ENCODE data around the gene SSNA1. TPM values are rescaled to one million over a fixed set of nuclear protein-coding genes. Genes with fewer than 3 reads are reported as not detected.

SSNA1 gene
- total RNA-seq (10 to 100 TPM; 39.4 to 48.3 TPM), total RNA-seq (22.8 to 53.5 reads per million in 2 donors)

GRCh38 chr9:137188490-137189296, at the start of gene SSNA1, which contains the start of gene ANAPC2:
SSNA1 (plus strand) TSS chr9:137188676; CDS start chr9:137188727, 51 bp downstream.
ANAPC2 (minus strand) TSS chr9:137188560; CDS start chr9:137188532, 28 bp downstream.
- H3K9me3 ChIP-seq (ENCODE audit: control insufficient read depth, low read length, poor library complexity, severe bottlenecking) = no peaks in the 10 kb centered on the region
- no peaks in the 10 kb centered on the region for H3K36me3 Mint-ChIP-seq (ENCODE audit: low read depth)
- H3K4me3 Mint-ChIP-seq = peak within 1 kb of the TSS; percentile 94
- peaks cover 26% of the 10 kb centered on the region for H3K4me1 Mint-ChIP-seq
- DNase-seq = peak; percentile 86 to 95 (median 92)
- peak; percentile 81 for ATAC-seq
- H3K27me3 Mint-ChIP-seq = no peaks in the 10 kb centered on the region
- peak within 1 kb of the TSS; percentile 89 for H3K27ac Mint-ChIP-seq

GRCh38 chr9:137138722-137139467, 49.6 kb upstream of the SSNA1 start, which contains the start of gene GRIN1:
GRIN1 (plus strand) TSS chr9:137139154; CDS start chr9:137139487, 333 bp downstream.
- peaks cover 4% of the 10 kb centered on the region for H3K4me1 Mint-ChIP-seq
- H3K36me3 Mint-ChIP-seq (ENCODE audit: low read depth) = peaks cover 8% of the 10 kb centered on the region
- DNase-seq (no peak), ATAC-seq (peak; percentile 74)
- peak within 1 kb of the TSS; percentile 45 for H3K4me3 Mint-ChIP-seq
- peaks cover 64% of the 10 kb centered on the region for H3K27me3 Mint-ChIP-seq
- peaks cover 2% of the 10 kb centered on the region for H3K9me3 ChIP-seq (ENCODE audit: control insufficient read depth, low read length, poor library complexity, severe bottlenecking)
- no peak within 1 kb of the TSS for H3K27ac Mint-ChIP-seq

- H3K4me1 Mint-ChIP-seq = peaks cover 4% of the 10 kb centered on the region
- DNase-seq (no peak), ATAC-seq (no peak)
- no peak overlapping the region for H3K27ac Mint-ChIP-seq
- H3K27me3 Mint-ChIP-seq = peaks cover 65% of the 10 kb centered on the region
- peaks cover 8% of the 10 kb centered on the region for H3K36me3 Mint-ChIP-seq (ENCODE audit: low read depth)
- peaks cover 2% of the 10 kb centered on the region for H3K9me3 ChIP-seq (ENCODE audit: control insufficient read depth, low read length, poor library complexity, severe bottlenecking)
- peak overlapping the region; percentile 45 for H3K4me3 Mint-ChIP-seq
Observed at GRCh38 chr9:137139468-137140150, 48.9 kb upstream of the SSNA1 start.

GRCh38 chr9:137140151-137141012, 48.1 kb upstream of the SSNA1 start:
- no peak for ATAC-seq
- H3K9me3 ChIP-seq (ENCODE audit: control insufficient read depth, low read length, poor library complexity, severe bottlenecking) = peaks cover 2% of the 10 kb centered on the region
- DNase-seq = no peak
- peaks cover 63% of the 10 kb centered on the region for H3K27me3 Mint-ChIP-seq
- H3K4me1 Mint-ChIP-seq = peaks cover 4% of the 10 kb centered on the region
- peaks cover 8% of the 10 kb centered on the region for H3K36me3 Mint-ChIP-seq (ENCODE audit: low read depth)
- H3K27ac Mint-ChIP-seq = no peak overlapping the region
- no peak overlapping the region for H3K4me3 Mint-ChIP-seq

GRCh38 chr9:137141050-137141810, 47.2 kb upstream of the SSNA1 start:
- no peak for DNase-seq
- Mint-ChIP-seq H3K36me3 (ENCODE audit: low read depth) (peaks cover 6% of the 10 kb centered on the region), H3K27me3 (peaks cover 55% of the 10 kb centered on the region), H3K27ac (no peak overlapping the region), H3K4me1 (peaks cover 4% of the 10 kb centered on the region), H3K4me3 (no peak overlapping the region)
- peaks cover 2% of the 10 kb centered on the region for H3K9me3 ChIP-seq (ENCODE audit: control insufficient read depth, low read length, poor library complexity, severe bottlenecking)
- ATAC-seq = no peak

- H3K27ac Mint-ChIP-seq = no peak overlapping the region
- H3K4me3 Mint-ChIP-seq = peak overlapping the region; percentile 45
- H3K9me3 ChIP-seq (ENCODE audit: control insufficient read depth, low read length, poor library complexity, severe bottlenecking) = peaks cover 2% of the 10 kb centered on the region
- peaks cover 53% of the 10 kb centered on the region for H3K27me3 Mint-ChIP-seq
- H3K36me3 Mint-ChIP-seq (ENCODE audit: low read depth) = peaks cover 6% of the 10 kb centered on the region
- DNase-seq (no peak), ATAC-seq (no peak)
- H3K4me1 Mint-ChIP-seq = peaks cover 4% of the 10 kb centered on the region
Observed at GRCh38 chr9:137141976-137142936, 46.2 kb upstream of the SSNA1 start.

GRCh38 chr9:137143459-137143858, 45.0 kb upstream of the SSNA1 start:
- ATAC-seq = no peak
- H3K4me3 Mint-ChIP-seq = no peak overlapping the region

GRCh38 chr9:137145731-137146526, 42.5 kb upstream of the SSNA1 start:
- Mint-ChIP-seq H3K27ac (no peak overlapping the region), H3K36me3 (ENCODE audit: low read depth) (peaks cover 6% of the 10 kb centered on the region), H3K4me1 (peaks cover 4% of the 10 kb centered on the region), H3K4me3 (no peak overlapping the region), H3K27me3 (peaks cover 31% of the 10 kb centered on the region)
- DNase-seq (no peak), ATAC-seq (no peak)
- no peaks in the 10 kb centered on the region for H3K9me3 ChIP-seq (ENCODE audit: control insufficient read depth, low read length, poor library complexity, severe bottlenecking)

More at GRCh38 chr9:137143459-137143858, 45.0 kb upstream of the SSNA1 start:
- Mint-ChIP-seq H3K36me3 (ENCODE audit: low read depth) (peaks cover 6% of the 10 kb centered on the region), H3K27me3 (peaks cover 47% of the 10 kb centered on the region), H3K4me1 (peaks cover 4% of the 10 kb centered on the region), H3K27ac (no peak overlapping the region)
- DNase-seq = no peak
- no peaks in the 10 kb centered on the region for H3K9me3 ChIP-seq (ENCODE audit: control insufficient read depth, low read length, poor library complexity, severe bottlenecking)

GRCh38 chr9:137146527-137146918, 42.0 kb upstream of the SSNA1 start:
- Mint-ChIP-seq H3K27ac (no peak overlapping the region), H3K4me3 (no peak overlapping the region), H3K4me1 (peaks cover 4% of the 10 kb centered on the region), H3K27me3 (peaks cover 29% of the 10 kb centered on the region), H3K36me3 (ENCODE audit: low read depth) (peaks cover 6% of the 10 kb centered on the region)
- DNase-seq = no peak
- no peak for ATAC-seq
- H3K9me3 ChIP-seq (ENCODE audit: control insufficient read depth, low read length, poor library complexity, severe bottlenecking) = no peaks in the 10 kb centered on the region

- no peak for ATAC-seq
- Mint-ChIP-seq H3K4me3 (no peak overlapping the region), H3K27ac (no peak overlapping the region), H3K4me1 (peaks cover 2% of the 10 kb centered on the region), H3K36me3 (ENCODE audit: low read depth) (peaks cover 2% of the 10 kb centered on the region), H3K27me3 (peaks cover 22% of the 10 kb centered on the region)
- no peak for DNase-seq
- H3K9me3 ChIP-seq (ENCODE audit: control insufficient read depth, low read length, poor library complexity, severe bottlenecking) = no peaks in the 10 kb centered on the region
Observed at GRCh38 chr9:137147091-137147792, 41.2 kb upstream of the SSNA1 start.

Measured in T-helper 17 cell (primary cell).